ENCODE results near the gene LEO1. TPM values are rescaled to one million over a fixed set of nuclear protein-coding genes. Genes with fewer than 3 reads are reported as not detected.
A peak's percentile ranks its signal among the peaks of the same experiment; 100 is the strongest.

LEO1 gene
- total RNA-seq = 10 to 100 TPM; 10.6 to 19.7 (median 14.4) TPM

GRCh38 chr15:51971375-51972133 lies at the start of gene LEO1:
LEO1 (minus strand) TSS chr15:51971778; CDS start chr15:51971745, 33 bp downstream.
- Histone ChIP-seq H3K36me3 (peaks cover 0 to 25% (median 0%) of the 10 kb centered on the region in 3 donors), H3K4me1 (peaks cover 0 to 18% (median 8%) of the 10 kb centered on the region in 4 donors), H3K27me3 (no peaks in the 10 kb centered on the region), H3K9me3 (peaks cover 0 to 19% (median 5%) of the 10 kb centered on the region in 4 donors), H3K27ac (peak within 1 kb of the TSS; percentile 80 to 95 (median 82)), H3K4me3 (peak within 1 kb of the TSS; percentile 59 to 85 (median 76))
- peak in 1 of 2 donors; percentile 94 for TF ChIP-seq EP300 (IDR thresholded peaks at IDR 0.05)
- TF ChIP-seq POLR2A (IDR thresholded peaks at IDR 0.05) = peak in 1 of 2 donors; percentile 46
- TF ChIP-seq CTCF (IDR thresholded peaks at IDR 0.05) = peak in 4 of 5 experiments; percentile 23 to 64 (median 29)
- 0 to 1% methylated on average over 49 to 58 of the region's 58 CpGs for WGBS, 2 donors
- peak; percentile 68 to 88 for DNase-seq (ENCODE audit: low spot score in 2 of 2)

- peak overlapping the region; percentile 91 to 99 (median 95) for H3K27ac ChIP-seq
- H3K4me1 ChIP-seq = peaks cover 0 to 41% (median 16%) of the 10 kb centered on the region in 4 donors
- TF ChIP-seq CTCF (IDR thresholded peaks at IDR 0.05) (peak in 1 of 5 experiments; percentile 28), EP300 (IDR thresholded peaks at IDR 0.05) (peak in 1 of 2 donors; percentile 44), POLR2A (IDR thresholded peaks at IDR 0.05) (no peak)
- H3K36me3 ChIP-seq = no peaks in the 10 kb centered on the region
- no peaks in the 10 kb centered on the region for H3K9me3 ChIP-seq
- peak overlapping the region in 2 of 4 donors; percentile 72 to 76 for H3K4me3 ChIP-seq
- WGBS, 2 donors = 1 to 3% methylated on average over 4 of the region's 4 CpGs
- no peaks in the 10 kb centered on the region for H3K27me3 ChIP-seq
- DNase-seq (ENCODE audit: low spot score in 2 of 2) = peak in 1 of 2 donors; percentile 16
These were observed 49.6 kb upstream of the LEO1 start for GRCh38 chr15:52021128-52021671.

- TF ChIP-seq CTCF (IDR thresholded peaks at IDR 0.05) (no peak), EP300 (IDR thresholded peaks at IDR 0.05) (no peak), POLR2A (IDR thresholded peaks at IDR 0.05) (no peak)
- Histone ChIP-seq H3K27me3 (no peaks in the 10 kb centered on the region), H3K9me3 (no peaks in the 10 kb centered on the region), H3K27ac (peak overlapping the region; percentile 91 to 99 (median 95)), H3K36me3 (no peaks in the 10 kb centered on the region), H3K4me1 (peaks cover 0 to 40% (median 16%) of the 10 kb centered on the region in 4 donors), H3K4me3 (peak overlapping the region; percentile 50 to 76 (median 70))
- WGBS, 2 donors = 3% methylated on average over 10 of the region's 10 CpGs
- DNase-seq (ENCODE audit: low spot score in 2 of 2) = peak in 1 of 2 donors; percentile 25
These were observed 48.9 kb upstream of the LEO1 start for GRCh38 chr15:52020221-52021085.

- Histone ChIP-seq H3K36me3 (no peaks in the 10 kb centered on the region), H3K4me1 (peaks cover 0 to 40% (median 16%) of the 10 kb centered on the region in 4 donors), H3K4me3 (peak overlapping the region; percentile 50 to 76 (median 70)), H3K27me3 (no peaks in the 10 kb centered on the region), H3K9me3 (no peaks in the 10 kb centered on the region), H3K27ac (peak overlapping the region; percentile 91 to 99 (median 95))
- TF ChIP-seq EP300 (IDR thresholded peaks at IDR 0.05) (peak in 1 of 2 donors; percentile 91), CTCF (IDR thresholded peaks at IDR 0.05) (no peak), POLR2A (IDR thresholded peaks at IDR 0.05) (peak; percentile 54 to 66)
- DNase-seq (ENCODE audit: low spot score in 2 of 2) = peak; percentile 76 to 78
- WGBS, 2 donors = 0 to 1% methylated on average over 23 to 42 of the region's 100 CpGs
These were observed 48.0 kb upstream of the LEO1 start for GRCh38 chr15:52019394-52020220.

Data from tibial nerve (tissue), 4 donors.